ENCODE measurements around the gene TBC1D5.

DNA sequence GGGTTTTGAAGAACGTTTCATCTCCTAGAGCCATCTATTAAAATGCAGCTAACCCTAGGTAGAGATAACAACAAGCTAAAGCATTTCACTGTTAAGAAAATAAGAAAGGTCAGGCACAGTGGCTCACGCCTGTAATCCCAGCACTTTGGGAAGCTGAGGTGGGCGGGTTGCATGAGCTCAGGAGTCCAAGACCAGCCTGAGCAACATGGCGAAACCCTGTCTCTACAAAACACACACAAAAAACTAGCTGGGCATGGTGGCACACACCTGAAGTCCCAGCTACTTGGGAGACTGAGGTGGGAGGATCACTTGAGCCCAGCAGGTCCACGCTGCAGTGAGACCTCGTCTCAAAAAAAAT lies 5.4 kb upstream of the TBC1D5 start:
- TF ChIP-seq, protein P1, sequence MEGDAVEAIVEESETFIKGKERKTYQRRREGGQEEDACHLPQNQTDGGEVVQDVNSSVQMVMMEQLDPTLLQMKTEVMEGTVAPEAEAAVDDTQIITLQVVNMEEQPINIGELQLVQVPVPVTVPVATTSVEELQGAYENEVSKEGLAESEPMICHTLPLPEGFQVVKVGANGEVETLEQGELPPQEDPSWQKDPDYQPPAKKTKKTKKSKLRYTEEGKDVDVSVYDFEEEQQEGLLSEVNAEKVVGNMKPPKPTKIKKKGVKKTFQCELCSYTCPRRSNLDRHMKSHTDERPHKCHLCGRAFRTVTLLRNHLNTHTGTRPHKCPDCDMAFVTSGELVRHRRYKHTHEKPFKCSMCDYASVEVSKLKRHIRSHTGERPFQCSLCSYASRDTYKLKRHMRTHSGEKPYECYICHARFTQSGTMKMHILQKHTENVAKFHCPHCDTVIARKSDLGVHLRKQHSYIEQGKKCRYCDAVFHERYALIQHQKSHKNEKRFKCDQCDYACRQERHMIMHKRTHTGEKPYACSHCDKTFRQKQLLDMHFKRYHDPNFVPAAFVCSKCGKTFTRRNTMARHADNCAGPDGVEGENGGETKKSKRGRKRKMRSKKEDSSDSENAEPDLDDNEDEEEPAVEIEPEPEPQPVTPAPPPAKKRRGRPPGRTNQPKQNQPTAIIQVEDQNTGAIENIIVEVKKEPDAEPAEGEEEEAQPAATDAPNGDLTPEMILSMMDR (IDR thresholded peaks at IDR 0.05): no peak
- TF ChIP-seq EP300 (IDR thresholded peaks at IDR 0.05): no peak

All from sigmoid colon (tissue), 4 donors.